HepG2 (cell line): ENCODE data around the gene CILP2. TPM values are rescaled to one million over a fixed set of nuclear protein-coding genes. Genes with fewer than 3 reads are reported as not detected.

Source experiments
- ATAC-seq: fragments of 200-7000 bp; cut with Tn5 transposase; 3 replicates; pipeline ENCODE4 v1.9.1; 2020; ENCODE audit warnings: mild to moderate bottlenecking, moderate library complexity
- BruUV-seq: library from RNA; stranded (reverse); fragments of 400-500 nt; replicated peaks from 2 replicates; lab custom pipeline; 2021; lab: Mats Ljungman, UMichigan
- CTCF ChIA-PET: fragments of 300-600 bp; formaldehyde crosslinking; extraction: SDS; loops from one replicate; lab custom pipeline; 2021; ENCODE audit warnings: low total read pairs, inconsistent platforms, low intra/inter-chr PET ratio; lab: Yijun Ruan, JAX
- POLR2A ChIA-PET: fragments of 350-600 bp; sonication (Branson Sonifier 250); formaldehyde crosslinking; loops from one replicate; lab custom pipeline; 2020; ENCODE audit warnings: antibody characterized with exemption, inconsistent platforms; lab: Yijun Ruan, JAX
- DNase-seq: peaks from one replicate; pipeline ENCODE4 v3.0.0-alpha.2; 2015; ENCODE audit warnings: low spot score
- FAIRE-seq: peaks from 3 replicates; lab custom pipeline; 2011; peaks lifted over from hg19 to GRCh38; lab: Jason Lieb, UNC
- H2AFZ ChIP-seq: one replicate; pipeline ENCODE4 v1.6.1; 2011; ENCODE audit warnings: low read length, inconsistent platforms
- H3K27ac ChIP-seq: fragments of 300-600 bp; 3 replicates; pipeline ENCODE4 v1.8.0; 2011; ENCODE audit warnings: mixed run types, mild to moderate bottlenecking, mixed read lengths, low read length, inconsistent platforms; ENCODE audit not compliant: insufficient read depth; ENCODE audit errors: extremely low read length
- H3K27me3 ChIP-seq, 2 experiments: fragments of 200-600 bp in 1 of 2; 2 replicates in 1 of 2; 3 replicates in 1 of 2; pipeline versions ENCODE4 v1.6.0 to v1.8.0; 2011; ENCODE audit warnings: low read length in 2 of 2, mild to moderate bottlenecking in 2 of 2, moderate library complexity in 2 of 2, inconsistent platforms in 1 of 2; ENCODE audit not compliant: insufficient read depth in 2 of 2, control insufficient read depth in 1 of 2
- H3K36me3 ChIP-seq, 2 experiments: fragments of 200-600 bp in 1 of 2; replicated peaks in 1 of 2; 2 replicates in 1 of 2; 3 replicates in 1 of 2; pipeline versions ENCODE4 v1.5.1 to v1.8.0; 2011; ENCODE audit warnings: low read length in 2 of 2, inconsistent platforms in 1 of 2; ENCODE audit not compliant: insufficient read depth in 2 of 2, control insufficient read depth in 1 of 2
- H3K4me1 ChIP-seq: 2 replicates; pipeline ENCODE4 v1.5.1; 2012; ENCODE audit warnings: low read length, inconsistent platforms; ENCODE audit not compliant: insufficient read depth
- H3K4me2 ChIP-seq: 2 replicates; pipeline ENCODE4 v1.6.0; 2011; ENCODE audit warnings: low read depth, low read length, inconsistent platforms
- H3K4me3 ChIP-seq, 3 experiments: fragments of 200-600 bp in 1 of 3; sonication (generic), shearing (Covaris generic) in 1 of 3; replicated peaks in 1 of 3; 2 replicates each; pipeline ENCODE4 v1.5.1; 2011 to 2016; ENCODE audit warnings: low read length in 3 of 3, inconsistent platforms in 2 of 3, low read depth in 2 of 3, mild to moderate bottlenecking in 2 of 3, control low read depth in 1 of 3, mixed read lengths in 1 of 3; ENCODE audit not compliant: insufficient read depth in 1 of 3
- H3K79me2 ChIP-seq: one replicate; pipeline ENCODE4 v1.6.1; 2011; ENCODE audit warnings: low read length, inconsistent platforms; ENCODE audit not compliant: insufficient read depth
- H3K9ac ChIP-seq: 2 replicates; pipeline ENCODE4 v1.6.0; 2011; ENCODE audit warnings: mild to moderate bottlenecking, low read depth, low read length, inconsistent platforms; ENCODE audit not compliant: insufficient read depth
- H3K9me3 ChIP-seq: 2 replicates; pipeline ENCODE4 v1.5.1; 2012; ENCODE audit warnings: mild to moderate bottlenecking, low read length
- H4K20me1 ChIP-seq: 2 replicates; pipeline ENCODE4 v1.6.0; 2011; ENCODE audit warnings: inconsistent platforms, mild to moderate bottlenecking, low read length, moderate library complexity; ENCODE audit not compliant: insufficient read depth
- ARNT ChIP-seq: fragments of 450-650 bp; IDR thresholded peaks from 2 replicates; pipeline ENCODE4 v1.6.1; 2017
- ARNT2 ChIP-seq: sonication (generic); formaldehyde crosslinking; IDR thresholded peaks from 2 replicates; pipeline ENCODE4 v1.8.0; 2022; ENCODE audit warnings: mild to moderate bottlenecking, low read depth, missing genetic modification reagents, moderate library complexity
- BCL6 ChIP-seq: IDR thresholded peaks from 2 replicates; pipeline ENCODE4 v1.6.1; 2016; ENCODE audit warnings: missing genetic modification reagents, missing compliant biosample characterization
- FOSL2 ChIP-seq: sonication (generic); formaldehyde crosslinking; IDR thresholded peaks from 2 replicates; pipeline ENCODE4 v1.4.0; 2020; ENCODE audit warnings: missing genetic modification reagents
- FOXC1 ChIP-seq: sonication (generic); formaldehyde crosslinking; IDR thresholded peaks from 2 replicates; pipeline ENCODE4 v1.8.0; 2022; ENCODE audit warnings: mild to moderate bottlenecking, missing genetic modification reagents, borderline replicate concordance
- NFKB2 ChIP-seq: sonication (generic); formaldehyde crosslinking; IDR thresholded peaks from 2 replicates; pipeline ENCODE4 v1.4.0; 2020; ENCODE audit warnings: missing genetic modification reagents, borderline replicate concordance
- PCBP2 ChIP-seq: fragments of 200-400 bp; formaldehyde crosslinking; optimal IDR thresholded peaks from 2 replicates; pipeline ENCODE3; 2018; ENCODE audit warnings: low read length, low read depth; ENCODE audit not compliant: poor library complexity, severe bottlenecking
- RAD21 ChIP-seq: fragments of 450-650 bp; formaldehyde crosslinking; IDR thresholded peaks from 2 replicates; pipeline ENCODE4 v1.5.0; 2020; ENCODE audit warnings: mild to moderate bottlenecking
- REPIN1 ChIP-seq: sonication (generic); formaldehyde crosslinking; IDR thresholded peaks from 2 replicates; pipeline ENCODE4 v1.8.0; 2022; ENCODE audit warnings: missing genetic modification reagents, low read depth, mild to moderate bottlenecking, borderline replicate concordance
- THAP11 ChIP-seq: IDR thresholded peaks from 2 replicates; pipeline ENCODE4 v1.6.1; 2016; ENCODE audit warnings: missing biosample characterization, missing genetic modification reagents
- XRCC5 ChIP-seq: fragments of 200-400 bp; formaldehyde crosslinking; optimal IDR thresholded peaks from 2 replicates; pipeline ENCODE3; 2017; ENCODE audit warnings: mild to moderate bottlenecking, low read length
- ZNF207 ChIP-seq: fragments of 450-650 bp; IDR thresholded peaks from 2 replicates; pipeline ENCODE4 v1.6.1; 2016; ENCODE audit warnings: antibody characterized with exemption, borderline replicate concordance
- ZNF44 ChIP-seq: sonication (generic); formaldehyde crosslinking; IDR thresholded peaks from 2 replicates; pipeline ENCODE4 v1.5.1; 2020; ENCODE audit warnings: mild to moderate bottlenecking, missing genetic modification reagents
- ZNF562 ChIP-seq: sonication (generic); formaldehyde crosslinking; IDR thresholded peaks from 2 replicates; pipeline ENCODE4 v1.8.0; 2022; ENCODE audit warnings: missing genetic modification reagents, borderline replicate concordance
- ZNF589 ChIP-seq: sonication (generic); formaldehyde crosslinking; conservative IDR thresholded peaks from 2 replicates; pipeline ENCODE4 v1.8.0; 2022; ENCODE audit warnings: mild to moderate bottlenecking, moderate library complexity, missing genetic modification reagents
- ZSCAN22 ChIP-seq: sonication (generic); formaldehyde crosslinking; IDR thresholded peaks from 2 replicates; pipeline ENCODE4 v1.4.0; 2020; ENCODE audit warnings: mild to moderate bottlenecking, missing genetic modification reagents
- WGBS: methylation state at CpG from one replicate; pipeline ENCODE4 v1.1.6; 2017; ENCODE audit warnings: low lambda C conversion rate; 5-methylcytosine and 5-hydroxymethylcytosine counted together
- in situ Hi-C: cut with HindIII; loops from 2 replicates; pipeline ENCODE4 v1.10.0; 2017; ENCODE audit warnings: low pct_unique_long_range_greater_than_20kb; ENCODE audit not compliant: extremely low pct_ligation_motif_present
- intact Hi-C: fragments of 100-400 bp; cut with micrococcal nuclease; formaldehyde crosslinking; loops from one replicate; pipeline ENCODE4 v1.10.0; 2022; ENCODE audit not compliant: unreplicated experiment
- polyA plus RNA-seq, 8 experiments: library from polyadenylated mRNA; depleted of rRNA in 3 of 8; stranded (reverse) in 7 of 8; unstranded in 1 of 8; fragments of >200 nt; fragmentation: Illumina TruSeq in 4 of 8; extraction: Trizol in 4 of 8; gene quantifications; 2 replicates each; pipeline versions ENCODE4 v1.2.1 to v1.2.3, GENCODE V29; 2011 to 2016; ENCODE audit warnings: low read depth in 4 of 8, missing spikeins in 1 of 8, mixed read lengths in 1 of 8; ENCODE audit not compliant: insufficient read depth in 1 of 8
- total RNA-seq, 5 experiments: library from RNA; depleted of rRNA; stranded (reverse); fragments of >200 nt; fragmentation: Illumina TruSeq; extraction: Trizol; gene quantifications; 2 replicates each; pipeline ENCODE4 v1.2.3, GENCODE V29; 2016; ENCODE audit warnings: low read depth in 1 of 5
- TF ChIP-seq, protein P1 (sequence below): sonication (generic); IDR thresholded peaks from 2 replicates; pipeline ENCODE4 v1.6.1; 2016; ENCODE audit warnings: low read depth, borderline replicate concordance
- TF ChIP-seq, protein P2 (sequence below): sonication (generic); formaldehyde crosslinking; conservative IDR thresholded peaks from 2 replicates; pipeline ENCODE4 v1.4.0; 2020; ENCODE audit warnings: mild to moderate bottlenecking, missing genetic modification reagents, moderate library complexity

CILP2 gene
- total and polyA plus RNA-seq, 2 of the 13 experiments (the other 11 are each of a cell fraction or from before 2014, with no cell fraction given): 0.09 to 0.37 TPM

DNA sequence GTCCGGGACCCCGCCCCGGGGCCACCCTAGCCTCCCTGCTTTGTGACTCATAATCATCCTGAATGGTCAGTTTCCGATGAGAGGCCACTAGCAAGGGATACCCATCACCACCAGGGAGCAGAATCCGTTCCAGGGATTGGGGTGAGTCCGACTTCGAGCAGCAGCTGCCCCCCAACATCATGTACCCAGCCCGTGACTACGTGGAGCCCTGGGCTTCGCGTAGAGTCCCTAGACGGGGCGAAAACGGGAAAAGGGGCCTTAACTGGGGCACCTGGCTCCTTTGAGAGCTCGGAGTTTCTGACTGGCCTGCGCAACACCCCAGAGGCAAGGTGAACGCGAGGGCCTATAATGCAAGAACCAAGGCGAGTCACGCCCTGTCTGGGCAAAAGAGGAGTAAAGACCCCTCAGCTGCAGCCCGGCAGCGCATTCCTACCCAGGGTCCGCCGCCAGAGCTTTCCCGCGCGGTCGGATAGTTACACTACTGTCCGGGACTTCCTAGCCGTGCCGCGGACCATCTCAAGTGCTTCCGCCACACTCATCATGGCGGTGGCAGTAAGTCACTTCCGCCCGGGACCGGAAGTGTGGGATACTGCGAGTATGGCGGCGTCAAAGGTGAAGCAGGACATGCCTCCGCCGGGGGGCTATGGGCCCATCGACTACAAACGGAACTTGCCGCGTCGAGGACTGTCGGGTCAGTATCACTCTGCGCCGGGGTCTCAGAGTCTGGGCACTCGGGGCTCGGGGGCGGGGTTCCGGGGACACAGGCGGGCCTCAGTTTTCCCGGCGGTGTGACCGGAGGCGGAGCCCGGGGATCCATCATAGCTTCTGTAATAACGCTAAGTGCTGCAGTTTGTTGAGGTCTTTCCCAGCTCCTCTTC is 22.2 kb upstream of the CILP2 start, which contains the start of gene NDUFA13:
Gene NDUFA13, plus strand, starts transcription at position 584 of the 878 bp plus-strand sequence. Its CDS starts 14 bp downstream, at position 598.
- Histone ChIP-seq H3K9ac (peak within 1 kb of the TSS; percentile 81), H3K4me2 (peak within 1 kb of the TSS; percentile 92), H2AFZ (no peak within 1 kb of the TSS), H3K9me3 (no peaks in the 10 kb centered on the region), H4K20me1 (0 out of 2 replicates have a peak, but pooled peaks cover 11% of the 10 kb centered on the region), H3K79me2 (peaks cover 24% of the 10 kb centered on the region), H3K27me3 (no peaks in the 10 kb centered on the region; a peak in 1 of 5 replicates), H3K4me3 (peak within 1 kb of the TSS; percentile 78 to 100 (median 93)), H3K27ac (peak within 1 kb of the TSS; percentile 69), H3K4me1 (peaks cover 17% of the 10 kb centered on the region), H3K36me3 (peaks cover 4 to 14% of the 10 kb centered on the region in 2 experiments; a peak in 4 of 5 replicates)
- ChIA-PET POLR2A (interaction anchor here (0.6 to 1.6 kb wide), 11 partner anchors 9 to 536 kb away, joined by 3 to 6 read pairs (median 4); partner anchors contain the start of gene GATAD2A), CTCF (no interaction called here)
- in situ Hi-C loops (no loop called here), intact Hi-C loops (no loop called here)
- 19% methylated on average over 10 of the region's 61 CpGs for WGBS
- TSS peak; percentile 88 for BruUV-seq
- DNase-seq (peak; percentile 90), ATAC-seq (peak; percentile 93), FAIRE-seq (peak; percentile 72)
- TF ChIP-seq THAP11 (CRISPR knock-in tag) (peak; percentile 93), XRCC5 (peak; percentile 40), RAD21 (CRISPR knock-in tag) (no peak), ZNF44 (CRISPR knock-in tag) (0 out of 2 replicates have a peak, but pooled peaks have one; percentile 71), REPIN1 (CRISPR knock-in tag) (peak; percentile 66), NFKB2 (peak; percentile 75; the same call in 1 of the 2 replicates), ARNT (no peak), FOXC1 (peak; percentile 81), ARNT2 (peak; percentile 68; the same call in 1 of the 2 replicates), BCL6 (CRISPR knock-in tag) (peak; percentile 34; the same call in 1 of the 2 replicates), ZNF207 (no peak), ZNF562 (CRISPR knock-in tag) (no peak), ZNF589 (0 out of 2 replicates have a peak, but pooled peaks have one; percentile 19), FOSL2 (CRISPR knock-in tag) (peak; percentile 58), PCBP2 (no peak), ZSCAN22 (CRISPR knock-in tag) (no peak; the same call in 1 of the 2 replicates)
- TF ChIP-seq, protein P1, sequence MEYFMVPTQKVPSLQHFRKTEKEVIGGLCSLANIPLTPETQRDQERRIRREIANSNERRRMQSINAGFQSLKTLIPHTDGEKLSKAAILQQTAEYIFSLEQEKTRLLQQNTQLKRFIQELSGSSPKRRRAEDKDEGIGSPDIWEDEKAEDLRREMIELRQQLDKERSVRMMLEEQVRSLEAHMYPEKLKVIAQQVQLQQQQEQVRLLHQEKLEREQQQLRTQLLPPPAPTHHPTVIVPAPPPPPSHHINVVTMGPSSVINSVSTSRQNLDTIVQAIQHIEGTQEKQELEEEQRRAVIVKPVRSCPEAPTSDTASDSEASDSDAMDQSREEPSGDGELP: peak; percentile 47; the same call in 1 of the 2 replicates
- TF ChIP-seq, protein P2, sequence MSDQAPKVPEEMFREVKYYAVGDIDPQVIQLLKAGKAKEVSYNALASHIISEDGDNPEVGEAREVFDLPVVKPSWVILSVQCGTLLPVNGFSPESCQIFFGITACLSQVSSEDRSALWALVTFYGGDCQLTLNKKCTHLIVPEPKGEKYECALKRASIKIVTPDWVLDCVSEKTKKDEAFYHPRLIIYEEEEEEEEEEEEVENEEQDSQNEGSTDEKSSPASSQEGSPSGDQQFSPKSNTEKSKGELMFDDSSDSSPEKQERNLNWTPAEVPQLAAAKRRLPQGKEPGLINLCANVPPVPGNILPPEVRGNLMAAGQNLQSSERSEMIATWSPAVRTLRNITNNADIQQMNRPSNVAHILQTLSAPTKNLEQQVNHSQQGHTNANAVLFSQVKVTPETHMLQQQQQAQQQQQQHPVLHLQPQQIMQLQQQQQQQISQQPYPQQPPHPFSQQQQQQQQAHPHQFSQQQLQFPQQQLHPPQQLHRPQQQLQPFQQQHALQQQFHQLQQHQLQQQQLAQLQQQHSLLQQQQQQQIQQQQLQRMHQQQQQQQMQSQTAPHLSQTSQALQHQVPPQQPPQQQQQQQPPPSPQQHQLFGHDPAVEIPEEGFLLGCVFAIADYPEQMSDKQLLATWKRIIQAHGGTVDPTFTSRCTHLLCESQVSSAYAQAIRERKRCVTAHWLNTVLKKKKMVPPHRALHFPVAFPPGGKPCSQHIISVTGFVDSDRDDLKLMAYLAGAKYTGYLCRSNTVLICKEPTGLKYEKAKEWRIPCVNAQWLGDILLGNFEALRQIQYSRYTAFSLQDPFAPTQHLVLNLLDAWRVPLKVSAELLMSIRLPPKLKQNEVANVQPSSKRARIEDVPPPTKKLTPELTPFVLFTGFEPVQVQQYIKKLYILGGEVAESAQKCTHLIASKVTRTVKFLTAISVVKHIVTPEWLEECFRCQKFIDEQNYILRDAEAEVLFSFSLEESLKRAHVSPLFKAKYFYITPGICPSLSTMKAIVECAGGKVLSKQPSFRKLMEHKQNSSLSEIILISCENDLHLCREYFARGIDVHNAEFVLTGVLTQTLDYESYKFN (CRISPR knock-in tag): 0 out of 2 replicates have a peak, but pooled peaks have one; percentile 27
